Measurements from ENCODE around the gene ROR2. TPM values are rescaled to one million over a fixed set of nuclear protein-coding genes. Genes with fewer than 3 reads are reported as not detected.

Gene ROR2
- total RNA-seq, 1 experiment from 2014 or later, result 0.84 TPM

- intact Hi-C loops (cut with micrococcal nuclease), result no loop called here
- H3K4me3 Mint-ChIP-seq (ENCODE audit: unreplicated experiment), result peak overlapping the region; percentile 38
- no peaks in the 10 kb centered on the region for H3K36me3 Mint-ChIP-seq (ENCODE audit: insufficient read depth, unreplicated experiment)
- DNase-seq (ENCODE audit: unreplicated experiment), result peak; percentile 34
- no peaks in the 10 kb centered on the region for H3K4me1 Mint-ChIP-seq (ENCODE audit: insufficient read depth, unreplicated experiment)
- TF ChIP-seq CTCF (IDR thresholded peaks at IDR 0.05; ENCODE audit: unreplicated experiment), result no peak
- POLR2A ChIA-PET, result interaction anchor here (0.6 kb wide), 1 partner anchor 13 kb away, joined by 3 read pairs; no protein-coding TSS in a partner anchor
- no TSS peak for BruUV-seq (replicated peaks)
- CTCF ChIA-PET, result no interaction called here
- no peak overlapping the region for H3K27ac Mint-ChIP-seq (ENCODE audit: low read depth, unreplicated experiment)
- no peaks in the 10 kb centered on the region for H3K9me3 Mint-ChIP-seq (ENCODE audit: unreplicated experiment)
- H3K27me3 Mint-ChIP-seq (ENCODE audit: insufficient read depth, unreplicated experiment), result no peaks in the 10 kb centered on the region
Observed at GRCh38 chr9:91714020-91714806, 235.8 kb downstream of the ROR2 start.

GRCh38 chr9:91712811-91713210 is 237.2 kb downstream of the ROR2 start:
- CTCF ChIA-PET, result no interaction called here
- no TSS peak for BruUV-seq (replicated peaks)
- H3K27ac Mint-ChIP-seq (ENCODE audit: low read depth, unreplicated experiment), result no peak overlapping the region

GRCh38 chr9:91711755-91712601 is 238.1 kb downstream of the ROR2 start:
- Mint-ChIP-seq H3K27ac (ENCODE audit: low read depth, unreplicated experiment) (no peak overlapping the region), H3K27me3 (ENCODE audit: insufficient read depth, unreplicated experiment) (no peaks in the 10 kb centered on the region), H3K4me3 (ENCODE audit: unreplicated experiment) (no peak overlapping the region), H3K36me3 (ENCODE audit: insufficient read depth, unreplicated experiment) (no peaks in the 10 kb centered on the region), H3K9me3 (ENCODE audit: unreplicated experiment) (no peaks in the 10 kb centered on the region), H3K4me1 (ENCODE audit: insufficient read depth, unreplicated experiment) (no peaks in the 10 kb centered on the region)
- DNase-seq (ENCODE audit: unreplicated experiment), result no peak
- intact Hi-C loops (cut with micrococcal nuclease), result no loop called here
- no peak for TF ChIP-seq CTCF (IDR thresholded peaks at IDR 0.05; ENCODE audit: unreplicated experiment)
- POLR2A ChIA-PET, result no interaction called here
- CTCF ChIA-PET, result no interaction called here
- no TSS peak for BruUV-seq (replicated peaks)

More at GRCh38 chr9:91712811-91713210, 237.2 kb downstream of the ROR2 start:
- DNase-seq (ENCODE audit: unreplicated experiment), result no peak
- Mint-ChIP-seq H3K9me3 (ENCODE audit: unreplicated experiment) (no peaks in the 10 kb centered on the region), H3K4me1 (ENCODE audit: insufficient read depth, unreplicated experiment) (no peaks in the 10 kb centered on the region), H3K27me3 (ENCODE audit: insufficient read depth, unreplicated experiment) (no peaks in the 10 kb centered on the region), H3K36me3 (ENCODE audit: insufficient read depth, unreplicated experiment) (no peaks in the 10 kb centered on the region), H3K4me3 (ENCODE audit: unreplicated experiment) (no peak overlapping the region)
- POLR2A ChIA-PET, result no interaction called here
- intact Hi-C loops (cut with micrococcal nuclease), result no loop called here
- TF ChIP-seq CTCF (IDR thresholded peaks at IDR 0.05; ENCODE audit: unreplicated experiment), result no peak

GRCh38 chr9:91710158-91710557 is 239.9 kb downstream of the ROR2 start:
- Mint-ChIP-seq H3K4me1 (ENCODE audit: insufficient read depth, unreplicated experiment) (no peaks in the 10 kb centered on the region), H3K36me3 (ENCODE audit: insufficient read depth, unreplicated experiment) (no peaks in the 10 kb centered on the region), H3K4me3 (ENCODE audit: unreplicated experiment) (no peak overlapping the region), H3K27ac (ENCODE audit: low read depth, unreplicated experiment) (no peak overlapping the region), H3K27me3 (ENCODE audit: insufficient read depth, unreplicated experiment) (no peaks in the 10 kb centered on the region), H3K9me3 (ENCODE audit: unreplicated experiment) (peaks cover 7% of the 10 kb centered on the region)
- no TSS peak for BruUV-seq (replicated peaks)
- CTCF ChIA-PET, result no interaction called here
- POLR2A ChIA-PET, result no interaction called here
- no peak for TF ChIP-seq CTCF (IDR thresholded peaks at IDR 0.05; ENCODE audit: unreplicated experiment)
- no peak for DNase-seq (ENCODE audit: unreplicated experiment)
- intact Hi-C loops (cut with micrococcal nuclease), result no loop called here
